ENCODE measurements around the gene INSYN2B.

Gene INSYN2B

GRCh38 chr5:169826618-169827017, 153.7 kb downstream of the INSYN2B start:
- TF ChIP-seq CTCF (IDR thresholded peaks at IDR 0.05; ENCODE audit: low read depth, low read length) = peak; percentile 31
- no peak for DNase-seq (ENCODE audit: extremely low read depth, low read depth)

GRCh38 chr5:169817031-169817430, 163.3 kb downstream of the INSYN2B start:
- TF ChIP-seq CTCF (IDR thresholded peaks at IDR 0.05; ENCODE audit: low read depth, low read length) = no peak
- DNase-seq (ENCODE audit: extremely low read depth, low read depth) = no peak

- DNase-seq (ENCODE audit: extremely low read depth, low read depth) = no peak
- TF ChIP-seq CTCF (IDR thresholded peaks at IDR 0.05; ENCODE audit: low read depth, low read length) = no peak
Measured at GRCh38 chr5:169814522-169814921, 165.8 kb downstream of the INSYN2B start.
